Activated CD8-positive, alpha-beta memory T cell treated with anti-CD3 and anti-CD28 coated beads, Interleukin-2, amount 10 ng/mL, durations not matched to agents 7 days and 5 days (primary cell): Measurements from ENCODE around the gene CAPZB. TPM values are rescaled to one million over a fixed set of nuclear protein-coding genes. Genes with fewer than 3 reads are reported as not detected.
A peak's percentile ranks its signal among the peaks of the same experiment; 100 is the strongest.

ENCODE experiments used
- ATAC-seq: fragments of 150-1000 bp; cut with Tn5 transposase; one replicate; pipeline ENCODE4 v1.10.0; 2021; ENCODE audit warnings: moderate library complexity
- CTCF ChIA-PET: fragments of 350-600 bp; sonication (Branson Sonifier 250); formaldehyde crosslinking; loops from one replicate; lab custom pipeline; 2021; ENCODE audit warnings: antibody characterized with exemption; lab: Charles Lee
- DNase-seq: peaks from one replicate; pipeline ENCODE4 v3.0.0-alpha.2; 2020
- H3K27ac Mint-ChIP-seq: one replicate; pipeline ENCODE4 v1.8.0; 2021; ENCODE audit warnings: mild to moderate bottlenecking, mixed read lengths
- H3K27me3 Mint-ChIP-seq: one replicate; pipeline ENCODE4 v1.8.0; 2021; ENCODE audit warnings: mixed read lengths
- H3K36me3 Mint-ChIP-seq: one replicate; pipeline ENCODE4 v1.8.0; 2021; ENCODE audit warnings: mild to moderate bottlenecking, mixed read lengths
- H3K4me1 Mint-ChIP-seq: one replicate; pipeline ENCODE4 v1.8.0; 2021; ENCODE audit warnings: mixed read lengths
- H3K4me3 Mint-ChIP-seq: one replicate; pipeline ENCODE4 v1.8.0; 2021; ENCODE audit warnings: mild to moderate bottlenecking, moderate library complexity, mixed read lengths
- H3K9me3 Mint-ChIP-seq: one replicate; pipeline ENCODE4 v1.8.0; 2022; ENCODE audit warnings: low read depth, mixed read lengths
- total RNA-seq, 2 experiments: library from RNA; stranded (reverse); gene quantifications; one replicate each; pipeline ENCODE4 v1.2.3, GENCODE V29; 2021

CAPZB gene
- total RNA-seq, 2 experiments from 2014 or later = 411 to 427 TPM

DNA sequence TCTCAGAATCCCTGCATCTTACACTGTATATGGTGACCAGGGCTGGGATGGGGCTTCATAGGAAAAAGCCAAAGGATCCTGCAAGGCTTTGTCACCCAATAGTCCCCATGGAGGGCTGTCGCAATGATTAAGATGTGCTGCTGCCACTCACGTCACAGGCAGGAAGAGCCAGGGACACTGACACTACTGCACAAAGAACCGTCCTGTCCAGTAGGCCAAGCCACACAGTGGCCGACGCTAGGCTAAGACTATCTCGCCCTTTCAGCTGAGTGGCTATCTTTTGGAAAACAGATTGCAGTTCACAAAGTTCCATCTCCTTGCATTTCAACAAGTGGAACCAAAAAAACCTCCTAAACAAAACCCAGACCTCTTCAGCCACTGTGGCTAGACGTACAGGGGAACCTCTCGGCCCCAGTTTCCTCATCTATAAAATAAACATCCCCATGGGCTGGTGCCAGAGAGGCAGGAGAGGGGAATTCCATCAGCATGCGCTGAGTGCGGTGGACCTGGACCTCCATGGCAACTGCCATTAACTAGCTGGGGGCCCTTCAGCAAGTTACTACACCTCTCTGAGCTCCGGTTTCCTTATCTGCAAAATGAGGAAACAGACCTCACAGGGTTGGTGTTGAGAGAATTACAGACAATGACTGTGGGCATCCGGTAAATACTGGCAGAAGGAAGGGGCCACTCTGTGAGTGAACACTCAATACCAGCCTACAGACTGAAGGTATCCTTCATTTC lies 8.7 kb downstream of the CAPZB start:
- DNase-seq (peak; percentile 71), ATAC-seq (peak; percentile 75)
- Mint-ChIP-seq H3K27me3 (no peaks in the 10 kb centered on the region), H3K4me1 (peaks cover 90% of the 10 kb centered on the region), H3K4me3 (peak overlapping the region; percentile 70), H3K36me3 (peaks cover 20% of the 10 kb centered on the region), H3K9me3 (no peaks in the 10 kb centered on the region), H3K27ac (peak overlapping the region; percentile 95)
- CTCF ChIA-PET = interaction anchor here (0.8 to 2.1 kb wide), 5 partner anchors 8 to 85 kb away, joined by 5 to 14 read pairs (median 8); no protein-coding TSS in a partner anchor

DNA sequence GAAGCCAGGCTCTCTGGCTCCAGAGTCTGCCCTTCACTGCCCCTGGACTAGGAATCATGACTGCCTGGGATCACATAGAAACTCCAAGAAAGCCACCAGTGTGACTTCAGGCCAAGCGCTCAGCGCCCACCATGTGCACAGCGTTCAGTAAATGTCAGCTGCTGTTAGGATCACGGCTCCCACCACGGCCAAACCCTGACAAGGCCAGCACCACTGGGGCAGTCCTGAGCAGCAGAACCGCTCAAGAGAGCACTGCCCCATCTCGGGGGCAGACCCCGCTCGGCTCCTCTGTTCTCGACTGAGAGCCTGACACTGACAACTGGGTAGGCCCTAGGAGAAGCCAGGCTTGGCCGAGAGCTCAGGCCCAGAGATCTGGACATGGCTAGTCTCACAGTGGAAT lies 10.0 kb downstream of the CAPZB start:
- Mint-ChIP-seq H3K36me3 (peaks cover 24% of the 10 kb centered on the region), H3K27ac (peak overlapping the region; percentile 34), H3K4me3 (no peak overlapping the region), H3K27me3 (no peaks in the 10 kb centered on the region), H3K4me1 (peaks cover 89% of the 10 kb centered on the region), H3K9me3 (no peaks in the 10 kb centered on the region)
- DNase-seq = no peak
- no peak for ATAC-seq
- CTCF ChIA-PET = no interaction called here

DNA sequence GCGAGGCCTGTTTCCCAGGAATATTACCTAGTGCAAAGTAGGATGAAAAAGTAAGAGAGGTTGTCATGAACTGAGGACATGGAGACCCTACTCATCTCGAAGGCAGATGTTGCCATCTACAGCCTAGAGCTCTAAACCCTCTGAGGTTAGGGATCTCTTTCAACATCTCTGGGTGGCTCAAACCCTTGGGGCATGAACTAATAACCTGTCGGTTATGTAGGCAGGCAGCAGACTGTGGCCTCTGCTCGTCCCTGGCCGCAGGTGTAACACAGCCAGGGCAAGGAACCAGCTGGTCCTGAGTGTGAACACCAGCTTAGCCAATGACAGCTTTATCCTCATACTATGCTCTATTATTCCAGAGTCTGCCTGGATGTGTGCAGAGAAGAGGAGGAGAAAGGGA lies 13.2 kb downstream of the CAPZB start:
- Mint-ChIP-seq H3K4me3 (no peak overlapping the region), H3K36me3 (peaks cover 27% of the 10 kb centered on the region), H3K9me3 (no peaks in the 10 kb centered on the region), H3K4me1 (peaks cover 89% of the 10 kb centered on the region), H3K27me3 (no peaks in the 10 kb centered on the region), H3K27ac (peak overlapping the region; percentile 67)
- CTCF ChIA-PET = interaction anchor here (0.9 to 4.3 kb wide), 2 partner anchors 10 to 110 kb away, joined by 3 to 20 read pairs; no protein-coding TSS in a partner anchor
- ATAC-seq = no peak
- DNase-seq = no peak

DNA sequence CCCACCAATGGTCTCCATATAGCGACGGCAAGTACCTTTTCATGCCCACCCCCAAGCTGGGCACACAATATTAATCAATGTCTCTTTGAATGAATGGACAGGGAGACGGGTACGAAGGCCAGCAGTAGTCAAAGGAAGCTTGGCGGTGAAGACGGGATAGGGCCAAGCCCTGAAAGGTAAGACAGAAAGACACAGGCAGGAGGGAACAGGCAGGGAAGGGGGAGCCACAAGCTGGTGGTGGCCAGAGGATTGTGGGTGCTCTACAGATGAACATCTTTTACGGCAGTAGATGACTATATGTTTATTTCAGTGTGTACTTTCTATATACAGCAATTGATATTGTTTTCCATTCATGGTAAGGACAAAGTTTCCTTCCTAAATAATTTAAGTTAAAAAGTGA lies 16.3 kb downstream of the CAPZB start:
- no peaks in the 10 kb centered on the region for H3K9me3 Mint-ChIP-seq

DNA sequence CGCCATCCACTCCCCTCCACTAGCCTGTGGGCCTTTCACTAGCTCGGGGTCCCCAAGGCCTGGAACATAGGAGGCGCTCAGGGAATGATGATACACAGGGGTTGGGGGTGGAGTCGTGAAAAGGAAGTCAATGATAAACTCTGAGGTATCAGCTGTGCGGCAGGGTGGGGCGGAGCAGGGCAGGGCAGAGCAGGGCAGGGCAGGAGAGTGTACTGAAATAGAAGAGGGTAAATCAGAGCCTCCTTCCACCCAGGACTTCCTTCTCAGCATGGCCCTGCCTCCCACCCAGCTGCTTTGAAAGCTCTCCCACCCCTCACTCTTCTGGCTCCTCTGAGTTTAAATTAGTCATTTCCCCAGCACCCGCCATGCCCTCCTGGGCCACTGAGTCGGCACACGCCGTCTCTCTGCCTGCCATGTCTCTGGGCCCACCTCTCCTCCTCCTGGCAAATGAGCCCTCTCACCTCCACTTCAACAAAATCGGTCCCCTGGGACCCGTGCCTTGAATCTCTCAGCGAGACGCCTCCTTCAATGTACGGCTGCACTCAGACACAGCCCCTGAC lies 16.9 kb downstream of the CAPZB start:
- Mint-ChIP-seq H3K36me3 (peaks cover 31% of the 10 kb centered on the region), H3K27me3 (no peaks in the 10 kb centered on the region), H3K4me3 (peak overlapping the region; percentile 49), H3K27ac (peak overlapping the region; percentile 89), H3K4me1 (peaks cover 89% of the 10 kb centered on the region), H3K9me3 (no peaks in the 10 kb centered on the region)
- CTCF ChIA-PET = interaction anchor here (0.6 to 2.2 kb wide), 4 partner anchors 9 to 1642 kb away, joined by 3 to 14 read pairs (median 4); no protein-coding TSS in a partner anchor
- peak; percentile 84 for DNase-seq
- peak; percentile 81 for ATAC-seq

More for the DNA sequence above, 16.3 kb downstream of the CAPZB start:
- Mint-ChIP-seq H3K27ac (peak overlapping the region; percentile 89), H3K36me3 (peaks cover 27% of the 10 kb centered on the region), H3K27me3 (no peaks in the 10 kb centered on the region), H3K4me3 (peak overlapping the region; percentile 49), H3K4me1 (peaks cover 87% of the 10 kb centered on the region)
- ATAC-seq (peak; percentile 29), DNase-seq (no peak)
- CTCF ChIA-PET = interaction anchor here (0.7 to 2.2 kb wide), 6 partner anchors 8 to 185 kb away, joined by 3 to 14 read pairs (median 4); no protein-coding TSS in a partner anchor

DNA sequence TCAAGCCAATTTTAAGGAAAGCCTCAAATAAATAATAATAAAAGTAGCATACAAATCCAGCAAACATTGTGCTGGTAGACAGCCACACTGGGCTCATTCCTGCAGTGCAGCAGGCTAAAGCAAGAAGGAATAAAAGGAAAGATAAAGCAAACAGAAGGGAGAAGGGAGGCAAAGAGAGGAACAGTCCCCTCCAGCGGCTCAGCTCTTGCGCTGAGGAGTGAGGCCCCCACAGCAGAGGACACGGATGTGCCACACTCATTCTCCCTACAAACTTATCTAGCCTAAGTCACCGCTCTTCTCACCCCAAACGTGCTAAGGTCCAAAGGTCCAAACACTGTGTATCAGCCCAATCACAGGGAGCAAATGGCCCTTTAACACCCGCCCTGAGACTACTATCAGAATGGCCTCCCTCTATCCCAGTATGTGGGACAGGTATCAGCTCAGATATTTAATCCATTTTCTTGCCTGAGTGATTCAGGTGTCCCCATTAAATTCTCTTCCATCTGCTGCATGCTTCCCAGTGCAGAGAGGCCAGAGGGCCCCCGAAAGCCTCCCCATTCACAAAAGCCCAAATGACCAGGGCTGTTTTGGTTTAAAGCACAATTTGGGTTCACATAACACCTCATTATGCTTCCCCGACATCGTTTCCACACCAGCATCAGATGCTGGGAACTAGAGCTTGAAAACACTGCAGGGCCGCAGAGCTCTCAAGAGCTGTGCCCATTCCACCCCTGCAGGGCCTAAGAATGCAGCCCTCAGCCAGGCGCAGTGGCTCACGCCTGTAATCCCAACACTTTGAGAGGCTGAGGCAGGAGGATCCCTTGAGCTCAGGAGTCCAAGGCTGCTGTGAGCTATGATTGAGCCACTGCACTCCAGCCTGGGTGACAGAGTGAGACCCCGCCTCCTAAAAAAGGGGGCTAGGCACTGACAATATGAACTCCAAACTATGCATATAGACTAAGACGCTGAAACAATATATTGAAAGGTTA lies 17.8 kb downstream of the CAPZB start:
- Mint-ChIP-seq H3K4me3 (no peak overlapping the region), H3K4me1 (peaks cover 92% of the 10 kb centered on the region), H3K27me3 (no peaks in the 10 kb centered on the region), H3K9me3 (no peaks in the 10 kb centered on the region), H3K36me3 (peaks cover 34% of the 10 kb centered on the region), H3K27ac (peak overlapping the region; percentile 89)
- no peak for DNase-seq
- CTCF ChIA-PET = interaction anchor here (0.6 to 2.3 kb wide), 5 partner anchors 9 to 1643 kb away, joined by 3 to 14 read pairs (median 3); no protein-coding TSS in a partner anchor
- ATAC-seq = no peak

DNA sequence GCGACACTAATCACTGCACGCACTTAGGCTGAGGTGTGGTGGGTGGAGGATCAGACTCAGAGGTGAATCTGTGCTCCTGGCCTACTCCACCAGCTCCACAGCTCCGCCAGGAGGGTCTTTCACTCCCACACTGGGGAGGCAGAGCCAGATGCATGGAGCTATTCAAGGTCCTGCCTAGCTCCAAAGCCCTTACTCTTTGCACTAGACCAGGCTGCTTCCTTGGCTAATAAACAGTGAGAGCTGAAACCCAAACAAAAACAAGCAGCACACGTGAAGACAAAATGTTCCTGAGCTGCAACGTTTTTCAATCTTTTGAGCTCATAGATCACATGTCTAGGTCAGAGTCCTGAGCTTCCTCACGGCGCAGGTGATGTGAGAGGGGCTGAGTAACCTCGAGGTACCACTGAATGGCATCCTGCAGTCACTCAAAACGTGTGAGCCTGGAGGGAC lies 19.2 kb downstream of the CAPZB start:
- no peak for DNase-seq

DNA sequence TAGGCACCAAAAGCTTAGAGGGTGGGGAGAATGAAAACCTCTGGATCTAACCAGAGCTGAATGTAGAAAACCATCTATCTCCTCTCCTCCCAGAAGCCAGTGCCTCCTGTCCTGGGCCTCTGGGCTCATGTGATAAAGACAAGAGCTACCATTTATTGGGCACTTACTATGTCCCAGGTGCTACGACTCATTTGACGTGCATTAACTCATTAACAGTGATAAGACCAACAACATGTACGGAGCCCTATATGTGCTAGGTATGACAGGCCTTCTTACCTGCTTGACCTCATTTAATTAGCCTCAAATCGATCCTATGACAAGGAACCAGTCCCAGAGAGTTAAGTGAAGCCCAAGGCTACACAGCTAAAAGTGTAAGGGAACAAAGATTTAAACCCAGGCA lies 19.7 kb downstream of the CAPZB start:
- Mint-ChIP-seq H3K9me3 (no peaks in the 10 kb centered on the region), H3K27ac (peak overlapping the region; percentile 4), H3K4me3 (no peak overlapping the region), H3K27me3 (no peaks in the 10 kb centered on the region), H3K36me3 (peaks cover 32% of the 10 kb centered on the region), H3K4me1 (peaks cover 90% of the 10 kb centered on the region)
- CTCF ChIA-PET = interaction anchor here (1.3 to 2.3 kb wide), 5 partner anchors 8 to 22 kb away, joined by 3 to 9 read pairs (median 3); no protein-coding TSS in a partner anchor
- ATAC-seq (no peak), DNase-seq (no peak)

More for the DNA sequence above, 19.2 kb downstream of the CAPZB start:
- peaks cover 90% of the 10 kb centered on the region for H3K4me1 Mint-ChIP-seq
- no peak for ATAC-seq
- no peaks in the 10 kb centered on the region for H3K9me3 Mint-ChIP-seq
- CTCF ChIA-PET = interaction anchor here (1.2 to 2.3 kb wide), 6 partner anchors 9 to 75 kb away, joined by 3 to 9 read pairs (median 3); no protein-coding TSS in a partner anchor
- H3K36me3 Mint-ChIP-seq = peaks cover 33% of the 10 kb centered on the region
- H3K27ac Mint-ChIP-seq = no peak overlapping the region
- no peak overlapping the region for H3K4me3 Mint-ChIP-seq
- H3K27me3 Mint-ChIP-seq = no peaks in the 10 kb centered on the region

DNA sequence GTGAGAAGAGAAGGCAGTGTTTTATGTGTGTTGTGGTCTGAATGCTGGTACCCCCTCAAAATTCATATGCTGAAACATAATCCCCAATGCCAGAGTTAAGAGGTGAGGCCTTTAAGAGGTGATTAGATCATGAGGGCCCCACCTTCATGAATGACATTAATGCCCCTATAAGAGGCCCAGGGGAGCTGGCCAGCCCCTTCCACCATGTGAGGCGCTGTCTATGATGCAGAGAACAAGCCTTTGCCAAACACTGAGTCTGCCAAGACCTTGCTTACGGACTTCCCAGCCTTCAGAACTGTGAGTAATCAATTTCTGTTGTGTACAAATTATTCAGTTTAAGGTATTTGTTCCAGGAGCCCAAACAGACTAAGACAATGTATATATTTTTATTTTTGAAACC lies 20.2 kb downstream of the CAPZB start:
- Mint-ChIP-seq H3K36me3 (peaks cover 28% of the 10 kb centered on the region), H3K4me3 (no peak overlapping the region), H3K27ac (peak overlapping the region; percentile 66), H3K27me3 (no peaks in the 10 kb centered on the region), H3K9me3 (no peaks in the 10 kb centered on the region), H3K4me1 (peaks cover 88% of the 10 kb centered on the region)
- no peak for DNase-seq
- no peak for ATAC-seq
- CTCF ChIA-PET = interaction anchor here (1.3 to 2.3 kb wide), 4 partner anchors 12 to 22 kb away, joined by 3 to 9 read pairs (median 4); no protein-coding TSS in a partner anchor

DNA sequence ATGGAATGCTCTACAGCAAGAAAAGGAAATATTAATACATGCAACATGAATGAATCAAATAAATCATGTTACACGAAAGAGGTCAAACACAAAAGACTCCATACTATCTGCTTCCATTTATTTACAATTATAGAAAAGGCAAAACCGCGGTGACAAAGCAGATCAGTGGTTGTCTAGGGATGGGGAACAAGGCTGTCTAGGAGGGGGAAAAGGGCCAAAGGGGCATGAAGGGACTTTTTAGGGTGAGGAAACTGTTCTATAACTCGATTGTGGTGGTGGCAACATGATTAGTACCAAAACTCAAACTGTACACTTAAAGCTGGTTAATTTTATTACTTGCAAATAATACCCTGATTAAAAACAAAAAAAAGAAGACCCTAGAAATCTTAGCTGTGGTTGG lies 20.6 kb downstream of the CAPZB start:
- H3K9me3 Mint-ChIP-seq = no peaks in the 10 kb centered on the region
- peaks cover 88% of the 10 kb centered on the region for H3K4me1 Mint-ChIP-seq
- H3K27ac Mint-ChIP-seq = peak overlapping the region; percentile 66
- ATAC-seq (no peak), DNase-seq (no peak)
- peaks cover 30% of the 10 kb centered on the region for H3K36me3 Mint-ChIP-seq
- no peak overlapping the region for H3K4me3 Mint-ChIP-seq
- CTCF ChIA-PET = interaction anchor here (1.3 to 5.0 kb wide), 4 partner anchors 8 to 23 kb away, joined by 4 to 20 read pairs (median 7); no protein-coding TSS in a partner anchor
- no peaks in the 10 kb centered on the region for H3K27me3 Mint-ChIP-seq

DNA sequence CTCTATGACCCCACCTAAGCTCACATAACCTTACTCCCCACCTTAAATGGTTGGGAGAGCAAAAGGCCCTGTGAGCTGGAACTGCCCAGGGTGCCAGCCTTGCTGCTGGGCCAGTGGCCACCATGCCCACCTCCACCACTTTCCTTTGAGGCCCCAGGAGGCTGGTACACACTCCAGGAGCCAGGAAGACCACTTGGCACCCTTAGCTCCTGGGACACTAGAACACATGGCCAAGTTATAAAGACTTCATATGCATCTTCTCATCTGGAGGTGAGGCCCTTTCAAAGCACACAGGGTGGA lies 21.9 kb downstream of the CAPZB start:
- Mint-ChIP-seq H3K36me3 (peaks cover 32% of the 10 kb centered on the region), H3K27ac (peak overlapping the region; percentile 88), H3K4me3 (peak overlapping the region; percentile 53), H3K9me3 (no peaks in the 10 kb centered on the region), H3K4me1 (peaks cover 87% of the 10 kb centered on the region), H3K27me3 (no peaks in the 10 kb centered on the region)
- ATAC-seq (no peak), DNase-seq (no peak)
- CTCF ChIA-PET = interaction anchor here (0.7 to 5.0 kb wide), 6 partner anchors 9 to 118 kb away, joined by 3 to 20 read pairs (median 4); no protein-coding TSS in a partner anchor

DNA sequence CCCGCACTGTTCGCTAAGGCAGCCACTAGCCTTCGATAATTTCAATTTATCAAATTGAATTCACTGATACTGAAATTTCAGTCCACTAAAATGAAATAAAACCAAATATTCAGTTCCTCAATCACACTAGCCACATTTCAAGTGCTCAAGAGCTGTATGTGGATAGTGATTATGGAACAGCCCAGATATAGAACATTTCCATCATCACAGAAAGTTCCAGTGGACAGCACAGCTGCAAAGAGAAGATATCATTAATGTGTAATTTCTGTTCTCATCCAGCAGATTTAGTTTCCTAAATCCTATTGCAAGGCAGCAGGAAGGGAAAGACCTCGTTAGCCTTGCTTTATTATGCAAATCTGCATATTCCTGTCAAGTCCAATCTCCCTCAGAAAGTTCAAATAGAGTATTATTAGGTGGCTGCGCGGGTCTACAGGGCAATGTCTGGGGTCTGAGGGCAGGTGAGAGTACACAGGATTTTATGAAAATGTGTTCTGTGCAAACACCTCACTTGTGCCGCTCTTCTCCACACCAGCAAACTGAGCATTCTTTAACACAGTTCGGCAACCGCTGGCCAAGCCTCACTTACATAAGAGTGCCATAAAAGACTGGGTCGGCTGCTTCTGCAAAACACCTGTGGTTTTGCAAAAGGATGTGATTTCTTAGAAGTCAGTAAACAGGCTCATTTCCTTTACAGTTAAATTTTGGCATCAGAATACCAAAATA lies 22.4 kb downstream of the CAPZB start:
- Mint-ChIP-seq H3K27me3 (no peaks in the 10 kb centered on the region), H3K4me3 (peak overlapping the region; percentile 53), H3K4me1 (peaks cover 82% of the 10 kb centered on the region), H3K36me3 (peaks cover 33% of the 10 kb centered on the region), H3K27ac (peak overlapping the region; percentile 88), H3K9me3 (no peaks in the 10 kb centered on the region)
- ATAC-seq (peak; percentile 88), DNase-seq (peak; percentile 91)
- CTCF ChIA-PET = interaction anchor here (0.7 to 5.0 kb wide), 6 partner anchors 10 to 119 kb away, joined by 3 to 20 read pairs (median 4); no protein-coding TSS in a partner anchor
